OCI-LY1 (cell line): ENCODE data around the gene GTF2H3.
A peak's percentile ranks its signal among the peaks of the same experiment; 100 is the strongest.
"Not testable (repeated sequence)": the region's sequence is repeated elsewhere in the genome, so short reads cannot be mapped to it uniquely, and the experiment has no call there.

Experiments
- H2AFZ ChIP-seq: fragments of 200-600 bp; sonication (generic), shearing (Covaris generic); 2 replicates; pipeline ENCODE4 v1.6.0; 2014; ENCODE audit warnings: antibody characterized with exemption, mild to moderate bottlenecking, low read length
- H3F3A ChIP-seq: fragments of 200-600 bp; sonication (generic), shearing (Covaris generic); 2 replicates; pipeline ENCODE4 v1.6.0; 2014; ENCODE audit warnings: mild to moderate bottlenecking, antibody characterized with exemption, low read length, moderate library complexity; ENCODE audit not compliant: insufficient read depth
- H3K27ac ChIP-seq: fragments of 200-600 bp; sonication (generic); 2 replicates; pipeline ENCODE4 v1.5.1; 2014; ENCODE audit warnings: low read length, mixed run types, mild to moderate bottlenecking, low read depth; ENCODE audit not compliant: poor library complexity, severe bottlenecking
- H3K27me3 ChIP-seq: fragments of 200-600 bp; sonication (generic); 2 replicates; pipeline ENCODE4 v1.6.0; 2014; ENCODE audit warnings: antibody characterized with exemption, mild to moderate bottlenecking, low read length, moderate library complexity; ENCODE audit not compliant: insufficient read depth
- H3K36me3 ChIP-seq: fragments of 200-600 bp; sonication (generic); 2 replicates; pipeline ENCODE4 v1.6.1; 2014; ENCODE audit warnings: mild to moderate bottlenecking, antibody characterized with exemption, low read length, moderate library complexity, mixed read lengths; ENCODE audit not compliant: insufficient read depth
- H3K4me1 ChIP-seq: fragments of 200-600 bp; sonication (generic); 2 replicates; pipeline ENCODE4 v1.5.1; 2014; ENCODE audit warnings: mild to moderate bottlenecking, low read length, moderate library complexity; ENCODE audit not compliant: insufficient read depth, severe bottlenecking
- H3K4me2 ChIP-seq: fragments of 200-600 bp; sonication (generic), shearing (Covaris generic); 2 replicates; pipeline ENCODE4 v1.6.1; 2014; ENCODE audit warnings: low read length
- H3K4me3 ChIP-seq: fragments of 200-600 bp; sonication (generic); 2 replicates; pipeline ENCODE4 v1.5.1; 2014; ENCODE audit warnings: low read length, low read depth, mild to moderate bottlenecking, mixed read lengths; ENCODE audit not compliant: poor library complexity, severe bottlenecking
- H3K79me2 ChIP-seq: fragments of 200-600 bp; shearing (Covaris generic); 2 replicates; pipeline ENCODE4 v1.6.1; 2016; ENCODE audit warnings: mixed run types, low read length, mixed read lengths; ENCODE audit not compliant: insufficient read depth
- H3K9ac ChIP-seq: fragments of 200-600 bp; sonication (generic), shearing (Covaris generic); 2 replicates; pipeline ENCODE4 v1.6.1; 2014; ENCODE audit warnings: mild to moderate bottlenecking, low read length, mixed read lengths
- H3K9me2 ChIP-seq: fragments of 200-600 bp; sonication (generic), shearing (Covaris generic); 2 replicates; pipeline ENCODE4 v1.6.1; 2014; ENCODE audit warnings: low read depth, mild to moderate bottlenecking, low read length, mixed read lengths
- H3K9me3 ChIP-seq: fragments of 200-600 bp; shearing (Covaris generic); 2 replicates; pipeline ENCODE4 v1.6.1; 2014; ENCODE audit warnings: low read length, mixed read lengths
- H4K20me1 ChIP-seq: fragments of 200-600 bp; sonication (generic), shearing (Covaris generic); 2 replicates; pipeline ENCODE4 v1.6.0; 2016; ENCODE audit warnings: mild to moderate bottlenecking, low read length; ENCODE audit not compliant: insufficient read depth
- EZH2 ChIP-seq: fragments of 200-600 bp; sonication (generic), shearing (Covaris generic); IDR thresholded peaks from 2 replicates; pipeline ENCODE4 v1.8.0; 2017; ENCODE audit warnings: borderline replicate concordance, mixed run types, mild to moderate bottlenecking, antibody characterized with exemption, low read length, moderate library complexity, mixed read lengths
- TF ChIP-seq, protein P1 (sequence below): fragments of 200-600 bp; sonication (generic), shearing (Covaris generic); IDR thresholded peaks from 2 replicates; pipeline ENCODE4 v1.5.1; 2017; ENCODE audit warnings: mild to moderate bottlenecking, antibody characterized with exemption, low read length, moderate library complexity, mixed read lengths

Gene GTF2H3

DNA sequence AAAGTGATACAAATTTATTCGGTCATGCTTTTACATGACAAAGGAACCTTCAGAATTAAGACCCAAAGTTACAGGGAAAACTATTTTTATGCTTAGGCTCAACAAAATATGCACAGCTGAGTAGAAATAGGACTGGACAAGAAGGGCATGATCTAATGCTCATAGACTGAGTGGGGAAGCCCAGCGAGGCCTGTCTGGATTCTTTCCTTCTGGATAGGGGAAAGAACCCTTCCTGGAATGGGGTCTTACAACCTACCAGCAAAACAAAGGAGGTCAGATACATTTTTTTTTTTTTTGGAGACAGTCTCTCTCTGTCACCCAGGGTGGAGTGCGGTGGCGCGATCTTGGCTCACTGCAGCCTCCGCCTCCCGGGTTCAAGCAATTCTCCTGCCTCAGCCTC, 33.9 kb upstream of the GTF2H3 start:
- peaks cover 49% of the 10 kb centered on the region; the same call in 1 of the 2 replicates for H3K36me3 ChIP-seq
- H3K4me1 ChIP-seq: peaks cover 20% of the 10 kb centered on the region
- H3K9me2 ChIP-seq: no peaks in the 10 kb centered on the region
- no peaks in the 10 kb centered on the region for H3K27me3 ChIP-seq
- no peak overlapping the region for H3K4me3 ChIP-seq
- H4K20me1 ChIP-seq: no peaks in the 10 kb centered on the region
- no peak overlapping the region for H3K4me2 ChIP-seq
- no peak overlapping the region for H3K9ac ChIP-seq
- H3K9me3 ChIP-seq: no peaks in the 10 kb centered on the region
- TF ChIP-seq, protein P1, sequence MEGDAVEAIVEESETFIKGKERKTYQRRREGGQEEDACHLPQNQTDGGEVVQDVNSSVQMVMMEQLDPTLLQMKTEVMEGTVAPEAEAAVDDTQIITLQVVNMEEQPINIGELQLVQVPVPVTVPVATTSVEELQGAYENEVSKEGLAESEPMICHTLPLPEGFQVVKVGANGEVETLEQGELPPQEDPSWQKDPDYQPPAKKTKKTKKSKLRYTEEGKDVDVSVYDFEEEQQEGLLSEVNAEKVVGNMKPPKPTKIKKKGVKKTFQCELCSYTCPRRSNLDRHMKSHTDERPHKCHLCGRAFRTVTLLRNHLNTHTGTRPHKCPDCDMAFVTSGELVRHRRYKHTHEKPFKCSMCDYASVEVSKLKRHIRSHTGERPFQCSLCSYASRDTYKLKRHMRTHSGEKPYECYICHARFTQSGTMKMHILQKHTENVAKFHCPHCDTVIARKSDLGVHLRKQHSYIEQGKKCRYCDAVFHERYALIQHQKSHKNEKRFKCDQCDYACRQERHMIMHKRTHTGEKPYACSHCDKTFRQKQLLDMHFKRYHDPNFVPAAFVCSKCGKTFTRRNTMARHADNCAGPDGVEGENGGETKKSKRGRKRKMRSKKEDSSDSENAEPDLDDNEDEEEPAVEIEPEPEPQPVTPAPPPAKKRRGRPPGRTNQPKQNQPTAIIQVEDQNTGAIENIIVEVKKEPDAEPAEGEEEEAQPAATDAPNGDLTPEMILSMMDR: no peak
- no peak for TF ChIP-seq EZH2
- H3F3A ChIP-seq: peaks cover 2% of the 10 kb centered on the region; the same call in 1 of the 2 replicates
- no peak overlapping the region for H3K27ac ChIP-seq
- no peak overlapping the region for H2AFZ ChIP-seq
- H3K79me2 ChIP-seq: peaks cover 28% of the 10 kb centered on the region

DNA sequence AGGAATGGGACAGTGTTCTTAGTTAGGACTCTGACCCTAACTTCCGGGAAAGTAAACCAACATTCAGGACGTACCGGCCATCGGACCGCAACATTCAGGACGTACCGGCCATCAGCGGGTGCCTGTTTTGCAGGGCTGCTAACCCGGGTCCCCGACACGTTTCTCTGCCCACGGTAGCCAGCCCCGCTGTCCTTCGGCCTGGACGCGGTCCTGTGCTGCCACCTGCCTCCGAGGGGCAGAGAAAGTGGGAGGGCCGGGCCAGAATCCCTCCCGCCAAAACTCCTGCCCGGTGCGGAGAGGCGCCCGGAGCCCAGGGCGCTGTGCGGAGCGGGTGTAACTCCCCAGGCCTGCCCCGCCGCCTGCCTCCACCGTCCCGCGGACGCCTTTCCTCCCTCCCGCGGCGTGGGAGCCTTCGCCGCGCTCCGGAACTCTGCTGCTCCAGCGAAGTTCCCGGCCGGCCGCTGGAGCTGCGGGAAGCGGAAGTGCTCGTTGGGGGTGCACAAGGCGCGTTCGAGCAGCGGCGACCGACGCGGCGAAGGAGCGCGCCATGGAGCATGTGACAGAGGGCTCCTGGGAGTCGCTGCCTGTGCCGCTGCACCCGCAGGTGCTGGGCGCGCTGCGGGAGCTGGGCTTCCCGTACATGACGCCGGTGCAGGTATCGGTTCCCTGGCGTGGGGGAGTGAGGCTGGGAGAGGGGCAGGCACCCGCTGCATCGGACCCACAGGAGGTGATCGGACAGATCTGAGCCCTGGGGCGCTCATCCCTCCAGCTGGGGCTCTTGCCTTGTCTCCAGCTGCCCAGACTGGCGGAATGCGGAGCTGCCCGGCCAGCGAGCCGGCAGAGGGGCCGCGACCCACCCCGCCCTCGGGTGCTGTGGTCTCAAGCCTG, 31.8 kb upstream of the GTF2H3 start, which contains the start of gene DDX55:
Gene DDX55, plus strand, starts transcription at position 498 of the 888 bp plus-strand sequence. Its CDS starts 50 bp downstream, at position 548.
- H3K4me3 ChIP-seq: peak within 1 kb of the TSS; percentile 99

DNA sequence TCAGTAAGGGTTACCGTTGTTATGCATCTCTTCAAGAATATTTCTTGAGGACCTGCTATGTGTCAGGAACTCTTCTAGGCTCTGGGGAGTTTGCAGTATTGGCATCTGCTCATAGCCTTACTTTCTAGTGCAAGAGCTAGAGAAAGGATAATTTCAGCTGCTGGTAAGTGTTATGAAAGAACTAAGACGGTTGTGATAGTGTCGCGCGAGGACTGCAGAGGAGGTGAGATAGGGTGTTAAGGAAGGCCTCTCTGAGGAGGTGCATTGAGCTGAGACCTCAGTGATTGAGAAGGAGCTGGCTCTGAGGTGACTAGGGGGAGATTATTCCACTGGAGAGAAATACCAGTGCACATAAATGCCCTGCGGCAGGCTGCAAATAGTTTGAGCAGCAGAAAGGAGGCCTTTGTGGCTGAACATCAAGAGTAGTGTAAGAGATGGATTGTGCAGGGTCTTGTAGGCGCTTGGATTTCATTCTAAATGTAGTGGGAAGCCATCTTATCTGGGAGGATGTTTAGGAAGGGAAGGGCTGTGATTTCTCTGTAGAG, 30.9 kb upstream of the GTF2H3 start:
- Histone ChIP-seq H3K27ac (peak overlapping the region; percentile 74), H3K27me3 (no peaks in the 10 kb centered on the region), H4K20me1 (no peaks in the 10 kb centered on the region), H3K4me3 (peak overlapping the region; percentile 99), H3K9me2 (no peaks in the 10 kb centered on the region), H3K9me3 (no peaks in the 10 kb centered on the region), H3K4me2 (peak overlapping the region; percentile 91), H3K79me2 (peaks cover 34% of the 10 kb centered on the region), H3K9ac (peak overlapping the region; percentile 97), H3K36me3 (peaks cover 49% of the 10 kb centered on the region), H3F3A (peaks cover 2% of the 10 kb centered on the region; the same call in 1 of the 2 replicates), H2AFZ (no peak overlapping the region), H3K4me1 (peaks cover 20% of the 10 kb centered on the region)
- no peak for TF ChIP-seq EZH2
- TF ChIP-seq, protein P1: no peak

More for the DNA sequence above, 31.8 kb upstream of the GTF2H3 start, which contains the start of gene DDX55:
- TF ChIP-seq EZH2: no peak
- TF ChIP-seq, protein P1: peak; percentile 59
- Histone ChIP-seq H3F3A (peaks cover 2% of the 10 kb centered on the region; the same call in 1 of the 2 replicates), H3K36me3 (peaks cover 49% of the 10 kb centered on the region), H3K9me2 (no peaks in the 10 kb centered on the region), H3K9ac (peak within 1 kb of the TSS; percentile 97), H2AFZ (peak within 1 kb of the TSS; percentile 90), H3K4me1 (peaks cover 20% of the 10 kb centered on the region), H3K27ac (peak within 1 kb of the TSS; percentile 74), H3K4me2 (peak within 1 kb of the TSS; percentile 91), H3K27me3 (no peaks in the 10 kb centered on the region), H4K20me1 (no peaks in the 10 kb centered on the region), H3K79me2 (peaks cover 34% of the 10 kb centered on the region), H3K9me3 (no peaks in the 10 kb centered on the region)

DNA sequence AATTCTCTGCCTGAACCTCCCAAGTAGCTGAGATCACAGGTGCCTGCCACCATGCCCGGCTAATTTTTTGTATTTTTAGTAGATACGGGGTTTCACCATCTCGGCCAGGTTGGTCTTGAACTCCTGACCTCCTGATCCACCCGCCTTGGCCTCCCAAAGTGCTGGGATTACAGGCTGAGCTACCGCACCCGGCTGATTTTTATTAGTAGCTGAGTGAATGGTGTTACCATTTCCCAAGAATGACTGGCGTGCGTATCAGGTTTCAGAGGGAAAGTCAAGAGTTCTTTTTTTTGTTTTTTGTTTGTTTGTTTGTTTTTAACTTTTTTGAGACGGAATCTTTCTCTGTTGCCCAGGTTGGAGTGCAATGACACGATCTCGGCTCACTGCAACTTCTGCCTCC, 30.1 kb upstream of the GTF2H3 start:
- not testable (repeated sequence) for H3K27me3 ChIP-seq, H3K9me3 ChIP-seq, H4K20me1 ChIP-seq, H2AFZ ChIP-seq, H3K9ac ChIP-seq, H3F3A ChIP-seq, H3K27ac ChIP-seq, H3K9me2 ChIP-seq
- H3K36me3 ChIP-seq: peaks cover 50% of the 10 kb centered on the region
- peak overlapping the region; percentile 91; the same call in 1 of the 2 replicates for H3K4me2 ChIP-seq
- peaks cover 20% of the 10 kb centered on the region for H3K4me1 ChIP-seq
- H3K79me2 ChIP-seq: peaks cover 34% of the 10 kb centered on the region
- H3K4me3 ChIP-seq: peak overlapping the region; percentile 99
